Measurements from ENCODE around the gene OPCML. TPM values are rescaled to one million over a fixed set of nuclear protein-coding genes. Genes with fewer than 3 reads are reported as not detected.

The OPCML gene
- total RNA-seq, 4 donors from 2014 or later = 0.15 TPM; not detected in 3

DNA sequence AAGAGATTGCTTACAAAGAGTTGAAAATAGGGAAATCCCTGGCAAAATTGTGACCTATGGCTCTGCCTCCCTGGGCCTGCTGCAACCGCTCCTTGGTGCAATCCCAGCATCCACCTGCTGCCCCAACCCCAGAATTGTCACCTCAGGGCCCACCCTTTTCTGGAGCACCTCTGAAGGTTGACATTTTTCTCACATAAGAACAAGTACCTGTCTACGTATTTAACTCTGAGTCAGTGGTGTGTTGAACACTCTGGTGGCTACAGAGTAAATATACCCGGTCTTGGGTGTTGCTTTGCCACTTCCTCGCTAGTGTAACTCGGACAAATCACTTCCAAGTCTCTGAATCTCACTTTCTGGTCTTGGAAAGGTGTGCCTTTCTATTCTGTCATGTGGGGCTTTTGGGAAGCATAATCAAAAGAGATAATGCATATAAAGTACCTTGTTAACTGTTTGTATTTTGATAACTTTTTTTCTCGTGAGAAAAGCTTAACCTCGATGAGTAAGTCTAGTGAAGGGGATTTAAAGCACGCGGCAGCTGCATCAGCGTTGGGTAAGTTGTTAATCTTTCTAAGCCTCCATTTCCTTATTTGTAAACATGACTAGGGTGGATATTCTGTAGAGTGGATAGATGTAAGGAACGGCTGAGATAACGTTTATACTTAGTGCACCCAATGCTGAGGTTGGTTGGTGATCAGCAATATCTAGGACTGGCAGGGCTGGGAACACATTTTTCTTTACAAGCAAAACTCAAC is 881.2 kb downstream of the OPCML start:
- TF ChIP-seq POLR2A (IDR thresholded peaks at IDR 0.05) (no peak), EP300 (IDR thresholded peaks at IDR 0.05) (no peak), POLR2AphosphoS5 (IDR thresholded peaks at IDR 0.05) (no peak)
- TF ChIP-seq, protein P1, sequence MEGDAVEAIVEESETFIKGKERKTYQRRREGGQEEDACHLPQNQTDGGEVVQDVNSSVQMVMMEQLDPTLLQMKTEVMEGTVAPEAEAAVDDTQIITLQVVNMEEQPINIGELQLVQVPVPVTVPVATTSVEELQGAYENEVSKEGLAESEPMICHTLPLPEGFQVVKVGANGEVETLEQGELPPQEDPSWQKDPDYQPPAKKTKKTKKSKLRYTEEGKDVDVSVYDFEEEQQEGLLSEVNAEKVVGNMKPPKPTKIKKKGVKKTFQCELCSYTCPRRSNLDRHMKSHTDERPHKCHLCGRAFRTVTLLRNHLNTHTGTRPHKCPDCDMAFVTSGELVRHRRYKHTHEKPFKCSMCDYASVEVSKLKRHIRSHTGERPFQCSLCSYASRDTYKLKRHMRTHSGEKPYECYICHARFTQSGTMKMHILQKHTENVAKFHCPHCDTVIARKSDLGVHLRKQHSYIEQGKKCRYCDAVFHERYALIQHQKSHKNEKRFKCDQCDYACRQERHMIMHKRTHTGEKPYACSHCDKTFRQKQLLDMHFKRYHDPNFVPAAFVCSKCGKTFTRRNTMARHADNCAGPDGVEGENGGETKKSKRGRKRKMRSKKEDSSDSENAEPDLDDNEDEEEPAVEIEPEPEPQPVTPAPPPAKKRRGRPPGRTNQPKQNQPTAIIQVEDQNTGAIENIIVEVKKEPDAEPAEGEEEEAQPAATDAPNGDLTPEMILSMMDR (IDR thresholded peaks at IDR 0.05) = no peak
- WGBS = 89% methylated on average over 12 of the region's 12 CpGs
- Histone ChIP-seq H3K27ac (no peak overlapping the region), H3K4me3 (no peak overlapping the region), H3K27me3 (no peaks in the 10 kb centered on the region), H3K36me3 (no peaks in the 10 kb centered on the region), H3K4me1 (no peaks in the 10 kb centered on the region), H3K9me3 (no peaks in the 10 kb centered on the region)
- no peak for DNase-seq (ENCODE audit: low spot score in 2 of 2)

DNA sequence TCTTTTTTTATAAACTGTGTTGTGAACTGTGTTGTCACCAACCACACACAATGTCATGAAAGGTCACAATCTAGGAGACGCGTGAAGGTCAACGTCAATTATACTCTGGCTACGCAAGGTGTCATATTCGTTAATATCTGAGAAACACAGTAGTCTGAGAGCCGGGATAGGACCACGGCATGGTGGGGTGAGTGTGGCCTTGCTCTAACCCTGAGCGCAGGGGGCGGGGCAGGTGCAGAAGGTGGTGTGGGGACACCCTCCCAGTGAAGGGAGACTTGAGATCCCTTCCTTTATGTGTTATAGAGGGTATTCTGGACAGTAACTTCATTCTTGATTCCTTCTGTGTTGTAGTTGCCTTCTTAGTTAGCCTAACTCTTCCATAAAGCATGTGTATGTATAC is 883.0 kb downstream of the OPCML start:
- Histone ChIP-seq H3K4me3 (no peak overlapping the region), H3K27me3 (no peaks in the 10 kb centered on the region), H3K4me1 (no peaks in the 10 kb centered on the region), H3K27ac (no peak overlapping the region), H3K36me3 (no peaks in the 10 kb centered on the region), H3K9me3 (no peaks in the 10 kb centered on the region)
- TF ChIP-seq EP300 (IDR thresholded peaks at IDR 0.05) (no peak), POLR2A (IDR thresholded peaks at IDR 0.05) (no peak), POLR2AphosphoS5 (IDR thresholded peaks at IDR 0.05) (no peak)
- TF ChIP-seq, protein P1 (IDR thresholded peaks at IDR 0.05) = no peak
- 95% methylated on average over 9 of the region's 9 CpGs for WGBS
- DNase-seq (ENCODE audit: low spot score in 2 of 2) = no peak

DNA sequence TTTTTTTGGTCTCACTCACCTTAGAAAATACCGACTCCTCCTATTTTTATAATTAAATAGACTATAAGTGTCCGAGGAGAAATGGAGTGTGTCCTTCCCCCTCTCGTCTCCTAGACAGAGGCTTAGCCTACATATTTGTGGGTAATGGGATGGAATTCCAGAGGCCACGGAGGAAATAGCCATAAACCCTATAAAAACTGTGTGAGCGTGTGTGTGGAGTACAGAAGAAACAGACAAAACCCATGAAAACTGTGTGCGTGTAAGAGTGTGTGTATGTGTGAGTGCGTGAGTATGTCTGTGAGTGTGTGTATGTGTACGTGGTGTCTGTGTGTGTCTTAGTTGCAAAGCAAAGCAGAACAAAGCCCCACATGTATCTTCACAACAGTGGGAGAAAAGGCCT is 883.5 kb downstream of the OPCML start:
- H3K27ac ChIP-seq = no peak overlapping the region
- no peaks in the 10 kb centered on the region for H3K9me3 ChIP-seq
- no peaks in the 10 kb centered on the region for H3K4me1 ChIP-seq
- H3K4me3 ChIP-seq = no peak overlapping the region
- 84% methylated on average over 8 of the region's 8 CpGs for WGBS
- no peaks in the 10 kb centered on the region for H3K36me3 ChIP-seq
- no peak for DNase-seq (ENCODE audit: low spot score in 2 of 2)
- TF ChIP-seq POLR2A (IDR thresholded peaks at IDR 0.05) (no peak), EP300 (IDR thresholded peaks at IDR 0.05) (no peak), POLR2AphosphoS5 (IDR thresholded peaks at IDR 0.05) (no peak)
- TF ChIP-seq, protein P1 (IDR thresholded peaks at IDR 0.05) = no peak
- H3K27me3 ChIP-seq = no peaks in the 10 kb centered on the region

DNA sequence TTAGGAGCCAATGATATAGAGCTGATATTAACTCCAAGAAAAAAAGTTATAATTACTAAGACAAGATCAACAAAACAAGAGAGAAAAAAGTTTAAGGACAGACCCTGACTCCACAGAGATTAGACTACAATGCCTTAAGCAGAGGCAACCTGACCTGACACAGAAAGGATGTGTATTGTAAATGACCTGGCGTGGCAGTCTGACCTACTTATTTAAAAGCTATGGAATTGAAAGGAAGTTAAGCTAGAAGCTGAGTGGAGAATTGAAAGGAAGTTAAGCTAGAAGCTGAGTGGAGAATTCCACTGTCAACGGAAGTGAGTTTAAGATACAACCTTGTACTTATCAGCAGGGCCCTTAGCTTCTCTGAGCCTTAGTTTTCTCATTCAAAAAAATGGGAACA is 885.4 kb downstream of the OPCML start:
- Histone ChIP-seq H3K4me1 (no peaks in the 10 kb centered on the region), H3K36me3 (no peaks in the 10 kb centered on the region), H3K9me3 (no peaks in the 10 kb centered on the region), H3K27ac (no peak overlapping the region), H3K27me3 (no peaks in the 10 kb centered on the region), H3K4me3 (no peak overlapping the region)
- 79% methylated on average over 2 of the region's 2 CpGs for WGBS
- TF ChIP-seq POLR2A (IDR thresholded peaks at IDR 0.05) = no peak
- TF ChIP-seq, protein P1 (IDR thresholded peaks at IDR 0.05) = no peak
- TF ChIP-seq POLR2AphosphoS5 (IDR thresholded peaks at IDR 0.05) = no peak
- no peak for TF ChIP-seq EP300 (IDR thresholded peaks at IDR 0.05)
- DNase-seq (ENCODE audit: low spot score in 2 of 2) = no peak

DNA sequence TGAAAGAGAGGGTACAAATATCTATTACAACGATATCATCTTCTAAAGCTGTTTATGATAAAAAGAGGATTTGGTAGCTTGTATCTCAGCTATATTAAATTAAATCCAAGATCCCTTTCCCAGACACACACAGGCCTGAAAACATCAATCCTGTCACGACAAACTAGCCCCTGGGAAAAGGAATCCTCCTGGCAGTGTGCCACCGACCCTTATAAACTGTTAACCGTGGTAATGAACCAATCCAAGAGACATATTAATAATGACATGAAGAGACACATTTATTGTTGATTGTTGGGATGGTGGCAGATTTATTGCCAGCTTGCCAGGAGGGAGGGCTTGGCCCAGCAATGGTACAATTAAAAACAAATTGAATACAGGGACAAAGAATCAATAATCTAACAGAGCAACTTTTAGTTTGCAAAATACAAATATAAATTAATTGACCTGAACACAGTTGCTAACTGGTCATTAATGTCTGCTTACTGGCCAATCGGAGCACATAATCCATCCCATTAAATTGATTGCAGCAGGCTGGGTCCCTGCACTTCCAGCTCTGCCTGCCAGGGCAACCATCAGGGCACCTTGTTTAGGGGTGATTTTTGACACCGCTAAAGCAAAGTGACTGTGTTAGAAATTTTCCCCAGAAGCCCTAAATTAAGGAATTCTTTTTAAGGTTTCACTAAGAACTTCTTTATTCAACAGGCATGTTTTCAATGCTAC is 887.6 kb downstream of the OPCML start:
- no peak for DNase-seq (ENCODE audit: low spot score in 2 of 2)
- no peak overlapping the region for H3K27ac ChIP-seq
- no peaks in the 10 kb centered on the region for H3K9me3 ChIP-seq
- H3K4me3 ChIP-seq = no peak overlapping the region
- TF ChIP-seq POLR2A (IDR thresholded peaks at IDR 0.05) = no peak
- TF ChIP-seq, protein P1 (IDR thresholded peaks at IDR 0.05) = no peak
- TF ChIP-seq POLR2AphosphoS5 (IDR thresholded peaks at IDR 0.05) = no peak
- TF ChIP-seq EP300 (IDR thresholded peaks at IDR 0.05) = no peak
- H3K27me3 ChIP-seq = no peaks in the 10 kb centered on the region
- 37% methylated on average over 6 of the region's 6 CpGs for WGBS
- H3K36me3 ChIP-seq = no peaks in the 10 kb centered on the region
- no peaks in the 10 kb centered on the region for H3K4me1 ChIP-seq

Measured in suprapubic skin (tissue), 4 donors.